Upper lobe of left lung (tissue), 4 donors: ENCODE measurements around the gene ERC1.

ENCODE experiments used
- POLR2A ChIP-seq, 4 donors: fragments of 450-650 bp; IDR thresholded peaks; one replicate each; pipeline ENCODE4 v1.5.1; 2016 to 2017; ENCODE audit warnings: antibody characterized with exemption in 4 of 4, mild to moderate bottlenecking in 2 of 4
- POLR2AphosphoS5 ChIP-seq, 2 donors: sonication (generic); formaldehyde crosslinking; IDR thresholded peaks; one replicate each; pipeline ENCODE4 v1.5.1; 2017; ENCODE audit warnings: antibody characterized with exemption in 2 of 2
- TF ChIP-seq, protein P1 (sequence below), 6 experiments: fragments of 450-650 bp in 4 of 6; fragments of 200-600 bp in 2 of 6; sonication (generic) in 2 of 6; IDR thresholded peaks; one replicate each; pipeline ENCODE4 v1.5.1; 2016 to 2019; ENCODE audit warnings: antibody characterized with exemption in 6 of 6

DNA sequence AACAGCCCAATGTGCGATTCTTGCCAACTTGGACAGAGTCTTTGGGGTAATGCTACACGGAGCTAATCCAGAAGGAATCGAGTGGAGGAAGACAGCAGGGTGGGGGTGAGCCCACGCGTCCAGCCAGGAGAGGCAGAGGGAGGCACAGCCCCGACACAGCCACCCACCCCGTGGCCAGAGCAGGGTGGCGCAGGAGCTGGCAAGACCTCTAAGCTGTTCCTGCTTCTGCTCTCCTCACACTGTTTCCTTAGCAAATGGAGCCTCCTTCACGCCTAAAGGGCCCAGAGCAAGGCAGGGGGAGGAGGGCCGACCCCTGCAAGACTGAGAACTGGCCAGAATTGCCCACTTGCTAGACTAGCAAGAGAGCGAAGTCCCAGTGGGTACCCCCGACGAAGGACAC lies 511.8 kb downstream of the ERC1 start:
- TF ChIP-seq, protein P1, sequence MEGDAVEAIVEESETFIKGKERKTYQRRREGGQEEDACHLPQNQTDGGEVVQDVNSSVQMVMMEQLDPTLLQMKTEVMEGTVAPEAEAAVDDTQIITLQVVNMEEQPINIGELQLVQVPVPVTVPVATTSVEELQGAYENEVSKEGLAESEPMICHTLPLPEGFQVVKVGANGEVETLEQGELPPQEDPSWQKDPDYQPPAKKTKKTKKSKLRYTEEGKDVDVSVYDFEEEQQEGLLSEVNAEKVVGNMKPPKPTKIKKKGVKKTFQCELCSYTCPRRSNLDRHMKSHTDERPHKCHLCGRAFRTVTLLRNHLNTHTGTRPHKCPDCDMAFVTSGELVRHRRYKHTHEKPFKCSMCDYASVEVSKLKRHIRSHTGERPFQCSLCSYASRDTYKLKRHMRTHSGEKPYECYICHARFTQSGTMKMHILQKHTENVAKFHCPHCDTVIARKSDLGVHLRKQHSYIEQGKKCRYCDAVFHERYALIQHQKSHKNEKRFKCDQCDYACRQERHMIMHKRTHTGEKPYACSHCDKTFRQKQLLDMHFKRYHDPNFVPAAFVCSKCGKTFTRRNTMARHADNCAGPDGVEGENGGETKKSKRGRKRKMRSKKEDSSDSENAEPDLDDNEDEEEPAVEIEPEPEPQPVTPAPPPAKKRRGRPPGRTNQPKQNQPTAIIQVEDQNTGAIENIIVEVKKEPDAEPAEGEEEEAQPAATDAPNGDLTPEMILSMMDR (IDR thresholded peaks at IDR 0.05) = no peak
- TF ChIP-seq POLR2A (IDR thresholded peaks at IDR 0.05) = no peak
- no peak for TF ChIP-seq POLR2AphosphoS5 (IDR thresholded peaks at IDR 0.05)
